Central memory CD4-positive, alpha-beta T cell (primary cell): Measurements from ENCODE around the gene ATF3.

ENCODE experiments used
- DNase-seq: peaks from one replicate; pipeline ENCODE4 v3.0.0; 2022

Gene ATF3

DNA sequence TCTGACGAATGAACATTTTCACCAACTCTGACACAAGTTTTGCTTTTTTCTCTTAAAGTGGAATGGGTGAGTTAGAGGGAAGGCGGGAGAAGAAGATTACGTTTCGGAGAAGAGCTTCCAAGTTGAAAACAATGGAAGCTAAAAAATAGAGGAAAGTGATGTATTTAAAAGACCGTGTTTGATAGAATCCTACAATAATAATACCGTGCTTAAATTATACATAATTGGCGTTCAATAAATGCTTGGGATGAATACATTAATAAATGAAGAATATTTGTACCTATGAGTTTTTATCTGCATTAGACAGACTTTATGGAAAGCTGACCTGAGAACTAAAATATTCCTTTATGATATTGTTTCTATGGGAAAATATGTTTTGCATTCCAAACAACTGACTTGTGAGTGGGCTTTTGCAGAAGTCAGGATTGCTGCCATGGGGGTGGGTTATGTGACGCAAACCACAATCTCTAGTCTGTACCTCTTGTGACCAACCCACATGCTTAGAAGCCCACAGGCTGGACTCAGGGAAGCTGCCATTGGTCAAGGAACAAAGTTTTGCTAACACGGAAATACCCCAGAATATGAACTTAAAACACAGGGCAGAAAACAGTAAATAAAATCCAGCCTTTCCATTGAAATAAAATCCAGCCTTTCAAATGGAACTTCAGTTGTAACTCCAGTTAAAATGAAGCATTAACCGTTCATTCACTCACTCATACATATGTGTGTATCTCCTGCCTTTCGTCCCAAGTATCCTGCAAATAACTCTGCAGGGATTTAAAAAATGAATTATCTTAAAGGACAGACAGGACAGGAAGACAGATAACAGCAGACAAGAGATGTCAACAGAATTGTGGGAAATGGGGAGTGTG, 21.3 kb upstream of the ATF3 start:
- no peak for DNase-seq

DNA sequence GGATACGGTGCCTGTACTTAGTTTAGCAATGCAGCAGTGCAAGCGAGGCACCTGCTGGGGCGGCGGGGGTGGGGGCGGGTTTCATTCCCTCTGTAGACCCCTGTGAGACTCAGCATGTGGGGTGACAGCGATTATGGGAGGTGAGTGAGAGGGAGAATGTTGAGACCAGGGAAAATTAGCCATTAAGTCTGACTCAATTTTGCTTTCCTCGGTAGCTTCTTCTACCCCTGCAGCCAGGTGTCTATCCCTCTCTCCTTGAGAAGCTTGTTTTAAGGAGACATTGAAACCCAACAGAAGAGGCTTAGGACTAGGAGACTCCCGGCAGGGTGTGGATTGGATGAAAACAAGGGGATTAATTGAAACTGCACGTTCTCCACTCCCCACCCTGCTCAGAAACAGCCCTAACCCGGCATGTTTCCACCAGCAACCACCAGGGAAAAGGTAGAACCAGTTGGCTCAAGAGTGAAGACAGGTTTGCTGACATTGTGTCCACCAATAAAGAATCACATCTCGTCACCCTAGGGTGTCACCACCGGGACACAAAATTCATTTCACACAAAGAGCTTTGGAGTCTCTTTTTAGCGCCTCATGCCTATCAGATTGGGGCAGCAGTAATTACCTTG, 20.6 kb upstream of the ATF3 start:
- DNase-seq, result no peak

GRCh38 chr1:212589446-212589845, 19.1 kb upstream of the ATF3 start:
- DNase-seq, result no peak

GRCh38 chr1:212591922-212592321, 16.6 kb upstream of the ATF3 start:
- DNase-seq, result no peak

GRCh38 chr1:212593821-212594251, 14.7 kb upstream of the ATF3 start:
- no peak for DNase-seq

GRCh38 chr1:212594640-212595039, 13.9 kb upstream of the ATF3 start:
- no peak for DNase-seq

DNA sequence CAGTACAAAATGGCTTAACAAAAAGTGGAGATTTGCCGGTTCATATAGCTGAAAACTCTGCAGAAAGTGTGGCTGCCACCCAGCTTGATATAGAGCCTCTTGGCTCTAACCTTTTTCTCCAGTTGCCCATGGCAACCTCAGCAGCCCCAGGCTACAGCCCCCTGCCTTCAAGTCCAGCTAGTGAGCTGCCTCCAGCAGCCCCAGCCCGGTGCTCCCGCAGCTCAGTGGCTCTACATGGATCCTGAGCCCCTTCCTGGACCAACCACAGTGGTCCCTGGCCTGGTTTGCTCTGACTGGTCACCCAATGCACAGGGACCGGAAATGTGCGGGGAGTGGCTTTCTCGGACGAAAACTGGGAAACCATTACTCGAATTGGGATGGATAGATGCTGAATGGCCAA, 13.3 kb upstream of the ATF3 start:
- no peak for DNase-seq

DNA sequence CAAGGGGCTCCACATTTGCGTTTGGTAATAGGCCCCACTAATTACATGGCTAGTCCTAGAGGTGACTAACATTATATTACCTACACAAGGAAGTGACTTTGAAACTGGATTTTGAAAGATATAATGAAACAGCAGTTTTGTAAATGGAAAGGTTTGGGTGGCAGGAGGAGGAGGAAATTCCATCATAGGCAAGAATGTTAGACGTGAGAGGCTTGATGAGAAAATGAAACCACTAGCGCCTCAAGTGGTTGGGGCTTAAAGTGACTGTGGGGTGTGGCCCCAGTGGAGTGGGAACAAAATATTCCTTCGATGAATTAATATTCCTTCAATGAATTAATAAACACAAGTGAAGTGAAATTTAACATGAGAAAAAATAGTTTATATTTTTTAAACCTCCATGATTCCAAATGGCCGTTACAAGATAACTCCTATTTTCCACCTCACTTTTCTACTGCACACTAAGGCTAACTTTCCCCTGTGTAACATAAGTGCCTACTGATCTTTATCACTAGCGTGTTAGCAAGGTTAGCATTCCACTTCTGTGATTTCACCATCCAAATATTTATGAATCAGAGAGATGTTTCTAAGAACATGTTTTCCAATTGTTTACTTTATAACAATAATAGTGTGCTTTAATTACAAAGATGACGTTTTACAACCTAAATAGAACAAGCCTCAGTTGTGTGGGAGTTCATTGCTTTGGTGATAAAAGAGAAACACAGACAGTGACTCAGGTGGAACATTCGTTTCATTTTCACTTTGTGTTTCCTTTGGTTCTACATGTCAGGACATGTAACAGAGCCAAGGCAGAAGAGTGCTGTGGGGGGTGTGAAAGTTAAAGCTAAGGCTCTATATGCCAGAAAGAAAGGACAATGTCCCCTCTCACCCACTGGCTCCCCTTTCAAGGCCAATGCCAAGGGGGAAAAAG, 12.5 kb upstream of the ATF3 start:
- peak; percentile 55 for DNase-seq

DNA sequence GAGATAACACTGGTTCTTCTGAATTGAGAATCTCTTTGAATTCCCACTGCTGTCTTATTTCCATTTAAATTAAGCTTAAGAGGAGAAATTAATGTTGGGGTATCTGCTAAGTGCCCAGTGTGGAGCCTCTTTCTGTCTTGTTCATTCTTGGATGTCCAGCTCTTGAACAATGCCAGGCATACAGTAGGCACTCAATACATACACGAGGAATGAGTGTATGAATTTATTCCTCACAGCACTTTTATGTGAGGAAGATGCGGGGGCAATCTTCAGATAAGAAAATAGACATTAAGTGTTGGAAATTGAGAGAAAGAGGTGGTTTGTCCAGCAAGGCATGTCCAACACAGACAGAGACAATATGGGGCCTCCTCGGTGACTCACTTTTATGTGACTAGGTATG, 11.8 kb upstream of the ATF3 start:
- DNase-seq, result no peak

DNA sequence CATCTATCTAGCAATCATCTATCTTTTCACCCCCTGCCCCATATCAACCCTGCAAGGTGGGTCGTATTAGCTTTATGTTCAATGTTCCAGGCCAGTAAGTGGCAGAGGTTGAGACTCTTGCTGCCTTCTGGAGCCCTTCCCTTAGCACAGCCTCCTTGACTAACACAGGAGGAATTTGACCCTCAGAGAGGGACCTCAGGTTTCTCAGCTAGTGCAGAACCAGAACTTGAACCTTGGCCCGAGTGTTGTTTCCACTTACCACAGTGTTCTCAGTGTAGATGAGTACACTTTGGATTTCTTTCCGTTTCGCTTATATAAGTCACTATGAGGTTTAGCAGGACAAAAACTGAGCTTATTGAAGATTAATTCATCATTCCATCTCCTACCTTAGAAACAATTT, 11.1 kb upstream of the ATF3 start:
- no peak for DNase-seq

- DNase-seq, result no peak
Measured at GRCh38 chr1:212600071-212600915, 8.3 kb upstream of the ATF3 start.

DNA sequence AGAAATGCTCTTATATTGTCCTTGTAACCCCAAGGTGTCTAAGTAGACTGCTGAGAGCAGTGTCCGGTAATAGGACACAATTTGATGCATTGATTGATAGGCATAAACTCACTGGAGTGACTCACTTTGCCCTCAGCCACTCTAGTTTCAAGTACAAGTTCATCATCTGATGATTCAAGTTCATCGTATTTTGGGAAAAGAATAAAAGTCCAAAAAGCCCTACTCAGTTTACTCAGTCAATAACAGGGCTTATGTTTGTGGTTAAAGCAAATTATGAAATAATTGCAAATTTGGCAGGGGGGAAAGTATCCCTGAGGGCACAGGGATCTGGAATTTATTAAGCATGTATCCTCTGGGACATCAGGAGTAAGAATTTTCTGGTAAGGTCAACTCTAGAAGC, 7.6 kb upstream of the ATF3 start:
- DNase-seq, result no peak

- DNase-seq, result no peak
Measured at GRCh38 chr1:212601524-212601923, 7.0 kb upstream of the ATF3 start.

GRCh38 chr1:212605441-212606394, 2.8 kb upstream of the ATF3 start:
- no peak for DNase-seq

GRCh38 chr1:212606395-212607205, 2.0 kb upstream of the ATF3 start:
- peak; percentile 61 for DNase-seq

DNA sequence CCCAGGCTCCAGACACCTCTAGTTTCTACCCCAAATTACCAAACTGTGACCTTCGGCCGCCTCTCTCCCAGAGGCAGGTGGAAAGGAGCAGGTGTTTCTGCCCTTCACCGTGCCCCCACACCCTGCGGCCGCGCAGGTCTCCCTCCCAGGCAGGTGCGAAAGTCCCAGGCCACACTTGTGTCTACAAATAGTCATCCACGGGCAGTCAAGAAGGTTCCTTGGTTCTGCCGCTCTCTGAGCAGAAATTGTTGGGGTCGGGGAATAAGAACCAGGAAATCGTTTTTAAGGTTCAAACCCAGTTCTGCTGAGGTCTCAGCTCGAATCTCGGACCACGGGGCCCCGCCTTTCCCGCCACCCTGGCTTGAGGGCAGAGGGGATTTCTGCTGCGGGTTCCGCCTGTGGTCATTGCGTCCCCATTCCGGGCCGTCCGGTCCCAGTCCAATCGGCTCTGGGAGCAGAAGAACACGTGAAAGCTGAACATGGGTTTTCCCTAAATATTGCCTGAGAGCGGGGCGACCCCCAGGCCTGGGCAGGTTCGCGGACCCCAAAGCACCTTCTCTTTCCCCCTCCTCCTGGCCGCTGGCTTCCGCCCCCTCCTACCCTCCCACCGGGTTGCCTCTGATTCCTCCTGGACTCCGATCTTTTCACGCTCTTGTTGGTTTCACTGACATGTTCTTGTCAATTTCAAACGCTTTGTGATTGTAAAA, 1.2 kb upstream of the ATF3 start:
- peak; percentile 10 for DNase-seq

GRCh38 chr1:212607913-212608391, 609 bp upstream of the ATF3 start:
- DNase-seq, result no peak

- DNase-seq, result peak; percentile 50
Measured at GRCh38 chr1:212608959-212609700, 569 bp downstream of the ATF3 start.
